GM23338 (cell line): ENCODE results near the gene NKX2-4. TPM values are rescaled to one million over a fixed set of nuclear protein-coding genes. Genes with fewer than 3 reads are reported as not detected.

Source experiments
- ATAC-seq: fragments of 200-7000 bp; cut with Tn5 transposase; 3 replicates; pipeline ENCODE4 v1.9.1; 2020
- DNase-seq: peaks from one replicate; pipeline ENCODE4 v3.0.0-alpha.2; 2015; ENCODE audit warnings: low spot score
- H2AFZ ChIP-seq: fragments of 200-600 bp; sonication (generic); 2 replicates; pipeline ENCODE4 v1.8.0; 2016; ENCODE audit warnings: antibody characterized with exemption, mild to moderate bottlenecking, moderate library complexity
- H3F3A ChIP-seq: fragments of 200-600 bp; sonication (generic); replicated peaks from 2 replicates; pipeline ENCODE4 v1.8.0; 2017; ENCODE audit warnings: antibody characterized with exemption, mixed run types, low read depth
- H3K27ac ChIP-seq: fragments of 200-600 bp; sonication (generic); 2 replicates; pipeline ENCODE4 v1.6.1; 2016; ENCODE audit warnings: low read depth
- H3K27me3 ChIP-seq: fragments of 200-600 bp; sonication (generic); 2 replicates; pipeline ENCODE4 v1.8.0; 2016; ENCODE audit warnings: mild to moderate bottlenecking, mixed run types, moderate library complexity; ENCODE audit not compliant: insufficient read depth
- H3K36me3 ChIP-seq: fragments of 200-600 bp; sonication (generic); 2 replicates; pipeline ENCODE4 v1.8.0; 2016; ENCODE audit warnings: mild to moderate bottlenecking; ENCODE audit not compliant: insufficient read depth
- H3K4me1 ChIP-seq: fragments of 200-600 bp; sonication (generic); 2 replicates; pipeline ENCODE4 v1.8.0; 2016; ENCODE audit warnings: mild to moderate bottlenecking, moderate library complexity; ENCODE audit not compliant: insufficient read depth
- H3K4me2 ChIP-seq: fragments of 200-600 bp; sonication (generic); 2 replicates; pipeline ENCODE4 v1.7.1; 2017; ENCODE audit warnings: mixed run types
- H3K4me3 ChIP-seq: fragments of 200-600 bp; sonication (generic); 2 replicates; pipeline ENCODE4 v1.6.1; 2016; ENCODE audit warnings: mixed run types
- H3K79me2 ChIP-seq: fragments of 200-600 bp; sonication (generic); replicated peaks from 2 replicates; pipeline ENCODE4 v1.8.0; 2017; ENCODE audit warnings: mild to moderate bottlenecking; ENCODE audit not compliant: insufficient read depth
- H3K9me2 ChIP-seq: fragments of 200-600 bp; sonication (generic); 2 replicates; pipeline ENCODE4 v1.8.0; 2017; ENCODE audit not compliant: insufficient read depth
- H4K20me1 ChIP-seq: fragments of 200-600 bp; sonication (generic); replicated peaks from 2 replicates; pipeline ENCODE4 v1.8.0; 2017; ENCODE audit warnings: mild to moderate bottlenecking; ENCODE audit not compliant: insufficient read depth
- H3K27ac Mint-ChIP-seq: 2 replicates; pipeline ENCODE4 v1.8.0; 2020; ENCODE audit warnings: inconsistent platforms, mild to moderate bottlenecking, moderate library complexity, mixed read lengths
- H3K27me3 Mint-ChIP-seq: 3 replicates; pipeline ENCODE4 v1.8.0; 2022; ENCODE audit warnings: low read depth, mild to moderate bottlenecking, moderate library complexity, mixed read lengths, inconsistent platforms; ENCODE audit not compliant: insufficient read depth, poor library complexity
- H3K36me3 Mint-ChIP-seq: 3 replicates; pipeline ENCODE4 v1.8.0; 2021; ENCODE audit warnings: low read depth, mild to moderate bottlenecking, inconsistent platforms, moderate library complexity, mixed read lengths
- H3K4me1 Mint-ChIP-seq: 3 replicates; pipeline ENCODE4 v1.8.0; 2020; ENCODE audit warnings: mild to moderate bottlenecking, inconsistent platforms, mixed read lengths
- H3K4me3 Mint-ChIP-seq: 3 replicates; pipeline ENCODE4 v1.8.0; 2021; ENCODE audit warnings: moderate library complexity, mild to moderate bottlenecking, inconsistent platforms, mixed read lengths
- H3K9me3 Mint-ChIP-seq: 3 replicates; pipeline ENCODE4 v1.8.0; 2020; ENCODE audit warnings: moderate library complexity, mild to moderate bottlenecking, inconsistent platforms, mixed read lengths
- CREB1 ChIP-seq: fragments of 250-450 bp; sonication (Bioruptor Pico); IDR thresholded peaks from 2 replicates; pipeline ENCODE4 v1.5.0; 2020; ENCODE audit warnings: low read depth, mild to moderate bottlenecking, moderate library complexity
- CTCF ChIP-seq, 2 experiments: fragments of 200-600 bp in 1 of 2; sonication (generic) in 1 of 2; conservative IDR thresholded peaks; 2 replicates each; pipeline versions ENCODE4 v1.5.1 to v1.6.1; 2016 to 2017; ENCODE audit warnings: antibody characterized with exemption in 2 of 2, low read depth in 2 of 2, mild to moderate bottlenecking in 2 of 2, moderate library complexity in 1 of 2
- EZH2 ChIP-seq: fragments of 200-600 bp; sonication (generic); IDR thresholded peaks from one replicate; pipeline ENCODE4 v1.8.0; 2017; ENCODE audit warnings: antibody characterized with exemption, mild to moderate bottlenecking, low read depth; ENCODE audit not compliant: unreplicated experiment
- EZH2phosphoT487 ChIP-seq: fragments of 200-600 bp; sonication (generic); IDR thresholded peaks from one replicate; pipeline ENCODE4 v1.8.1; 2018; ENCODE audit warnings: antibody characterized with exemption; ENCODE audit not compliant: unreplicated experiment
- JUNB ChIP-seq: IDR thresholded peaks from one replicate; pipeline ENCODE4 v1.6.1; 2016; ENCODE audit warnings: antibody characterized with exemption; ENCODE audit not compliant: unreplicated experiment
- NANOG ChIP-seq: IDR thresholded peaks from 2 replicates; pipeline ENCODE4 v1.6.1; 2016; ENCODE audit warnings: antibody characterized with exemption, borderline replicate concordance
- POLR2AphosphoS5 ChIP-seq: IDR thresholded peaks from 2 replicates; pipeline ENCODE4 v1.6.1; 2016; ENCODE audit warnings: antibody characterized with exemption, low read depth
- STAT1 ChIP-seq: IDR thresholded peaks from one replicate; pipeline ENCODE4 v1.6.1; 2016; ENCODE audit warnings: antibody characterized with exemption; ENCODE audit not compliant: unreplicated experiment
- ZNF331 ChIP-seq: fragments of 250-450 bp; sonication (Bioruptor Pico); IDR thresholded peaks from 2 replicates; pipeline ENCODE4 v1.5.0; 2020; ENCODE audit warnings: low read depth, mild to moderate bottlenecking, moderate library complexity
- polyA plus RNA-seq: library from polyadenylated mRNA; unstranded; fragments of >200 nt; fragmentation: Nextera tagmentation; extraction: Ambion mirVana; gene quantifications from 2 replicates; pipeline ENCODE4 v1.2.1, GENCODE V29; 2016
- total RNA-seq: library from RNA; depleted of rRNA; stranded (reverse); fragments of >200 nt; shearing (Covaris generic); gene quantifications from 2 replicates; pipeline ENCODE4 v1.2.3, GENCODE V29; 2014
- TF ChIP-seq, protein P1 (sequence below): IDR thresholded peaks from 2 replicates; pipeline ENCODE4 v1.6.1; 2016; ENCODE audit warnings: antibody characterized with exemption
- TF ChIP-seq, protein P2 (sequence below): IDR thresholded peaks from one replicate; pipeline ENCODE4 v1.6.1; 2018; ENCODE audit warnings: antibody characterized with exemption; ENCODE audit not compliant: unreplicated experiment
- TF ChIP-seq, protein P3 (sequence below): fragments of 250-450 bp; sonication (Bioruptor Pico); IDR thresholded peaks from 2 replicates; pipeline ENCODE4 v1.5.0; 2020; ENCODE audit warnings: mild to moderate bottlenecking, moderate library complexity

The NKX2-4 gene
- total and polyA plus RNA-seq, 2 experiments from 2014 or later, result 0.61 to 2.1 TPM

DNA sequence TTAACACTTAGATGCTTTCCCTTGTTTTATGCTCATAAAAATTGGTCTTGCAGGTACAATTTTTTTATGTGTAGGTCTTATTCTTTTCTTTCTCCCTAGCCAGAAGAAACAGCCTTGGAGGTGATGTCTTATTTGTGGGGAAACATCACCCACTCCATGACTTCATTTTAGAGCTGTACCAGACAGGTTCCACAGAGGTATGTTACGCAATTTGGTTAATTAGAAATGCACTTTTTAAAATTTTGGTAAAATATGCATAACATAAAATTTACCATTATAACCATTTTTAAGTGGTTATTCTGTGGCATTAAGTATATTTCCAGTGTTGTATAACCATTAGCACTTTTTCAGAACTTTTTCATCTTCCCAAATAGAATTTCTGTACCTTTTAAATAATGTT lies 41.3 kb downstream of the NKX2-4 start:
- Mint-ChIP-seq H3K36me3 (peaks cover 39% of the 10 kb centered on the region), H3K4me1 (no peaks in the 10 kb centered on the region), H3K27me3 (no peaks in the 10 kb centered on the region), H3K9me3 (no peaks in the 10 kb centered on the region), H3K4me3 (no peak overlapping the region), H3K27ac (no peak overlapping the region)
- Histone ChIP-seq H3F3A (no peaks in the 10 kb centered on the region), H3K79me2 (peaks cover 4% of the 10 kb centered on the region; the same call in 1 of the 2 replicates), H2AFZ (no peak overlapping the region), H3K4me3 (no peak overlapping the region), H4K20me1 (no peaks in the 10 kb centered on the region), H3K4me1 (no peaks in the 10 kb centered on the region), H3K27ac (no peak overlapping the region), H3K27me3 (no peaks in the 10 kb centered on the region), H3K9me2 (no peaks in the 10 kb centered on the region), H3K4me2 (no peak overlapping the region), H3K36me3 (peaks cover 26% of the 10 kb centered on the region; the same call in 1 of the 2 replicates)
- TF ChIP-seq CREB1 (CRISPR knock-in tag) (no peak), ZNF331 (CRISPR knock-in tag) (no peak), STAT1 (no peak), POLR2AphosphoS5 (no peak), NANOG (no peak), CTCF (conservative IDR thresholded peaks at IDR 0.05; ENCODE audit: low read depth in 2 of 2) (no peak), EZH2 (no peak), EZH2phosphoT487 (no peak), JUNB (no peak)
- TF ChIP-seq, protein P1, sequence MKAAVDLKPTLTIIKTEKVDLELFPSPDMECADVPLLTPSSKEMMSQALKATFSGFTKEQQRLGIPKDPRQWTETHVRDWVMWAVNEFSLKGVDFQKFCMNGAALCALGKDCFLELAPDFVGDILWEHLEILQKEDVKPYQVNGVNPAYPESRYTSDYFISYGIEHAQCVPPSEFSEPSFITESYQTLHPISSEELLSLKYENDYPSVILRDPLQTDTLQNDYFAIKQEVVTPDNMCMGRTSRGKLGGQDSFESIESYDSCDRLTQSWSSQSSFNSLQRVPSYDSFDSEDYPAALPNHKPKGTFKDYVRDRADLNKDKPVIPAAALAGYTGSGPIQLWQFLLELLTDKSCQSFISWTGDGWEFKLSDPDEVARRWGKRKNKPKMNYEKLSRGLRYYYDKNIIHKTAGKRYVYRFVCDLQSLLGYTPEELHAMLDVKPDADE, result no peak
- TF ChIP-seq, protein P2, sequence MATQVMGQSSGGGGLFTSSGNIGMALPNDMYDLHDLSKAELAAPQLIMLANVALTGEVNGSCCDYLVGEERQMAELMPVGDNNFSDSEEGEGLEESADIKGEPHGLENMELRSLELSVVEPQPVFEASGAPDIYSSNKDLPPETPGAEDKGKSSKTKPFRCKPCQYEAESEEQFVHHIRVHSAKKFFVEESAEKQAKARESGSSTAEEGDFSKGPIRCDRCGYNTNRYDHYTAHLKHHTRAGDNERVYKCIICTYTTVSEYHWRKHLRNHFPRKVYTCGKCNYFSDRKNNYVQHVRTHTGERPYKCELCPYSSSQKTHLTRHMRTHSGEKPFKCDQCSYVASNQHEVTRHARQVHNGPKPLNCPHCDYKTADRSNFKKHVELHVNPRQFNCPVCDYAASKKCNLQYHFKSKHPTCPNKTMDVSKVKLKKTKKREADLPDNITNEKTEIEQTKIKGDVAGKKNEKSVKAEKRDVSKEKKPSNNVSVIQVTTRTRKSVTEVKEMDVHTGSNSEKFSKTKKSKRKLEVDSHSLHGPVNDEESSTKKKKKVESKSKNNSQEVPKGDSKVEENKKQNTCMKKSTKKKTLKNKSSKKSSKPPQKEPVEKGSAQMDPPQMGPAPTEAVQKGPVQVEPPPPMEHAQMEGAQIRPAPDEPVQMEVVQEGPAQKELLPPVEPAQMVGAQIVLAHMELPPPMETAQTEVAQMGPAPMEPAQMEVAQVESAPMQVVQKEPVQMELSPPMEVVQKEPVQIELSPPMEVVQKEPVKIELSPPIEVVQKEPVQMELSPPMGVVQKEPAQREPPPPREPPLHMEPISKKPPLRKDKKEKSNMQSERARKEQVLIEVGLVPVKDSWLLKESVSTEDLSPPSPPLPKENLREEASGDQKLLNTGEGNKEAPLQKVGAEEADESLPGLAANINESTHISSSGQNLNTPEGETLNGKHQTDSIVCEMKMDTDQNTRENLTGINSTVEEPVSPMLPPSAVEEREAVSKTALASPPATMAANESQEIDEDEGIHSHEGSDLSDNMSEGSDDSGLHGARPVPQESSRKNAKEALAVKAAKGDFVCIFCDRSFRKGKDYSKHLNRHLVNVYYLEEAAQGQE, result no peak
- TF ChIP-seq, protein P3, sequence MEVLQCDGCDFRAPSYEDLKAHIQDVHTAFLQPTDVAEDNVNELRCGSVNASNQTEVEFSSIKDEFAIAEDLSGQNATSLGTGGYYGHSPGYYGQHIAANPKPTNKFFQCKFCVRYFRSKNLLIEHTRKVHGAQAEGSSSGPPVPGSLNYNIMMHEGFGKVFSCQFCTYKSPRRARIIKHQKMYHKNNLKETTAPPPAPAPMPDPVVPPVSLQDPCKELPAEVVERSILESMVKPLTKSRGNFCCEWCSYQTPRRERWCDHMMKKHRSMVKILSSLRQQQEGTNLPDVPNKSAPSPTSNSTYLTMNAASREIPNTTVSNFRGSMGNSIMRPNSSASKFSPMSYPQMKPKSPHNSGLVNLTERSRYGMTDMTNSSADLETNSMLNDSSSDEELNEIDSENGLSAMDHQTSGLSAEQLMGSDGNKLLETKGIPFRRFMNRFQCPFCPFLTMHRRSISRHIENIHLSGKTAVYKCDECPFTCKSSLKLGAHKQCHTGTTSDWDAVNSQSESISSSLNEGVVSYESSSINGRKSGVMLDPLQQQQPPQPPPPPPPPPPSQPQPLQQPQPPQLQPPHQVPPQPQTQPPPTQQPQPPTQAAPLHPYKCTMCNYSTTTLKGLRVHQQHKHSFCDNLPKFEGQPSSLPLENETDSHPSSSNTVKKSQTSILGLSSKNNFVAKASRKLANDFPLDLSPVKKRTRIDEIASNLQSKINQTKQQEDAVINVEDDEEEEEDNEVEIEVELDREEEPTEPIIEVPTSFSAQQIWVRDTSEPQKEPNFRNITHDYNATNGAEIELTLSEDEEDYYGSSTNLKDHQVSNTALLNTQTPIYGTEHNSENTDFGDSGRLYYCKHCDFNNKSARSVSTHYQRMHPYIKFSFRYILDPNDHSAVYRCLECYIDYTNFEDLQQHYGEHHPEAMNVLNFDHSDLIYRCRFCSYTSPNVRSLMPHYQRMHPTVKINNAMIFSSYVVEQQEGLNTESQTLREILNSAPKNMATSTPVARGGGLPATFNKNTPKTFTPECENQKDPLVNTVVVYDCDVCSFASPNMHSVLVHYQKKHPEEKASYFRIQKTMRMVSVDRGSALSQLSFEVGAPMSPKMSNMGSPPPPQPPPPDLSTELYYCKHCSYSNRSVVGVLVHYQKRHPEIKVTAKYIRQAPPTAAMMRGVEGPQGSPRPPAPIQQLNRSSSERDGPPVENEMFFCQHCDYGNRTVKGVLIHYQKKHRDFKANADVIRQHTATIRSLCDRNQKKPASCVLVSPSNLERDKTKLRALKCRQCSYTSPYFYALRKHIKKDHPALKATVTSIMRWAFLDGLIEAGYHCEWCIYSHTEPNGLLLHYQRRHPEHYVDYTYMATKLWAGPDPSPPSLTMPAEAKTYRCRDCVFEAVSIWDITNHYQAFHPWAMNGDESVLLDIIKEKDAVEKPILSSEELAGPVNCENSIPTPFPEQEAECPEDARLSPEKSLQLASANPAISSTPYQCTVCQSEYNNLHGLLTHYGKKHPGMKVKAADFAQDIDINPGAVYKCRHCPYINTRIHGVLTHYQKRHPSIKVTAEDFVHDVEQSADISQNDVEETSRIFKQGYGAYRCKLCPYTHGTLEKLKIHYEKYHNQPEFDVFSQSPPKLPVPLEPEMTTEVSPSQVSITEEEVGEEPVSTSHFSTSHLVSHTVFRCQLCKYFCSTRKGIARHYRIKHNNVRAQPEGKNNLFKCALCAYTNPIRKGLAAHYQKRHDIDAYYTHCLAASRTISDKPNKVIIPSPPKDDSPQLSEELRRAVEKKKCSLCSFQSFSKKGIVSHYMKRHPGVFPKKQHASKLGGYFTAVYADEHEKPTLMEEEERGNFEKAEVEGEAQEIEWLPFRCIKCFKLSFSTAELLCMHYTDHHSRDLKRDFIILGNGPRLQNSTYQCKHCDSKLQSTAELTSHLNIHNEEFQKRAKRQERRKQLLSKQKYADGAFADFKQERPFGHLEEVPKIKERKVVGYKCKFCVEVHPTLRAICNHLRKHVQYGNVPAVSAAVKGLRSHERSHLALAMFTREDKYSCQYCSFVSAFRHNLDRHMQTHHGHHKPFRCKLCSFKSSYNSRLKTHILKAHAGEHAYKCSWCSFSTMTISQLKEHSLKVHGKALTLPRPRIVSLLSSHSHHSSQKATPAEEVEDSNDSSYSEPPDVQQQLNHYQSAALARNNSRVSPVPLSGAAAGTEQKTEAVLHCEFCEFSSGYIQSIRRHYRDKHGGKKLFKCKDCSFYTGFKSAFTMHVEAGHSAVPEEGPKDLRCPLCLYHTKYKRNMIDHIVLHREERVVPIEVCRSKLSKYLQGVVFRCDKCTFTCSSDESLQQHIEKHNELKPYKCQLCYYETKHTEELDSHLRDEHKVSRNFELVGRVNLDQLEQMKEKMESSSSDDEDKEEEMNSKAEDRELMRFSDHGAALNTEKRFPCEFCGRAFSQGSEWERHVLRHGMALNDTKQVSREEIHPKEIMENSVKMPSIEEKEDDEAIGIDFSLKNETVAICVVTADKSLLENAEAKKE, result no peak
- ATAC-seq, result no peak
- DNase-seq, result no peak
